Measurements from ENCODE around the gene ARID2. TPM values are rescaled to one million over a fixed set of nuclear protein-coding genes. Genes with fewer than 3 reads are reported as not detected.

ARID2 gene
- total RNA-seq, 2 experiments from 2014 or later = 30.1 to 44.9 TPM

DNA sequence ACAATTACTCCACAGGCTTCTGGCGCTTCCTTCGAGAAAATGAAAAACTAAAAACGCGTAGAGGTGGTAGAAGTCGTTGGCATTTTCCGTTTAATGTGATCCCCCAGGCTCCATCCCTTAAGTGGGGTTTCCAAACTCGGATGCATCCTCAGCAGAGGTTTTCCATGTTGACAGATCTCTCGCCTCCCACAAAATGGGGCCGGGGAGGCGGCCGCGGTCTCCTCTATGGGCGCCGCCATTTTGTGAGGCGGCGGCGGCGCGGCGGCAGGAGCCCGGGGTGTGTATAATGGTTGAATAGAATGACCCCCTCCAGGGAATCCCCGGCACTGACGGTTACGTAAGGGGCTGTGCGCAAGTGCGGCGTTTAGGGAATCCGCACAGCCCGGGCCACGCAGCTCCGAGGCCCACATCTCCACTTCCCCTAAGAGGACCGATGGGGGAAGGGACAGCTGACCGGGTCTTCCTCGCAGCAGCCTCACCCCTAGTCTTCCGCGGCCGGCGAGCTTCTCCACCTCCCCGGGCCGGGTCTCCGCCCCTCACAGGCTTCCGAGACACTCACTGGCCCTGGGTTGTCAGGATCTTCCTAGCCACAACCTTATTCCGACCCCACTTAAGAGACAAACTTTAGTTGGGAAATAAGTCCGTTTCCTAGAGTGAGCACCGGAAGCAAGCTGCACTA, 2.1 kb upstream of the ARID2 start:
- H2AFZ ChIP-seq (ENCODE audit: low read length) = peak overlapping the region; percentile 78; the same call in 1 of the 2 replicates
- DNase-seq (ENCODE audit: low spot score) = peak; percentile 98
- H3K79me2 ChIP-seq (ENCODE audit: insufficient read depth, low read depth, low read length) = peaks cover 68% of the 10 kb centered on the region
- H3K9me2 ChIP-seq (ENCODE audit: insufficient read depth, low read length) = no peaks in the 10 kb centered on the region
- peaks cover 21% of the 10 kb centered on the region for H3K36me3 ChIP-seq (ENCODE audit: insufficient read depth, low read length)
- intact Hi-C loops (cut with micrococcal nuclease; ENCODE audit: unreplicated experiment) = loop anchor here (1.0 to 10.0 kb wide), 4 partner anchors 183 to 1490 kb away; partner anchors contain the start of genes SCAF11 and SLC38A2
- peaks cover 25% of the 10 kb centered on the region for H3K4me1 ChIP-seq (ENCODE audit: insufficient read depth, low read length, poor library complexity, severe bottlenecking)
- peaks cover 25% of the 10 kb centered on the region; the same call in 1 of the 2 replicates for H4K20me1 ChIP-seq (ENCODE audit: insufficient read depth, low read length)
- CTCF ChIA-PET (ENCODE audit: unreplicated experiment) = interaction anchor here (0.7 kb wide), 1 partner anchor 15 kb away, joined by 3 read pairs; no protein-coding TSS in a partner anchor
- POLR2A ChIA-PET = interaction anchor here (1.0 to 3.0 kb wide), 8 partner anchors 19 to 512 kb away, joined by 3 to 13 read pairs (median 3); partner anchors contain the start of gene SCAF11
- H3K27ac ChIP-seq (ENCODE audit: low read depth, low read length, poor library complexity, severe bottlenecking) = peak overlapping the region; percentile 97
- no peaks in the 10 kb centered on the region for H3K9me3 ChIP-seq (ENCODE audit: low read length)
- no TSS peak for BruUV-seq (replicated peaks)
- H3K4me3 ChIP-seq (ENCODE audit: low read depth, low read length, poor library complexity, severe bottlenecking) = peak overlapping the region; percentile 98
- TF ChIP-seq, protein P1, sequence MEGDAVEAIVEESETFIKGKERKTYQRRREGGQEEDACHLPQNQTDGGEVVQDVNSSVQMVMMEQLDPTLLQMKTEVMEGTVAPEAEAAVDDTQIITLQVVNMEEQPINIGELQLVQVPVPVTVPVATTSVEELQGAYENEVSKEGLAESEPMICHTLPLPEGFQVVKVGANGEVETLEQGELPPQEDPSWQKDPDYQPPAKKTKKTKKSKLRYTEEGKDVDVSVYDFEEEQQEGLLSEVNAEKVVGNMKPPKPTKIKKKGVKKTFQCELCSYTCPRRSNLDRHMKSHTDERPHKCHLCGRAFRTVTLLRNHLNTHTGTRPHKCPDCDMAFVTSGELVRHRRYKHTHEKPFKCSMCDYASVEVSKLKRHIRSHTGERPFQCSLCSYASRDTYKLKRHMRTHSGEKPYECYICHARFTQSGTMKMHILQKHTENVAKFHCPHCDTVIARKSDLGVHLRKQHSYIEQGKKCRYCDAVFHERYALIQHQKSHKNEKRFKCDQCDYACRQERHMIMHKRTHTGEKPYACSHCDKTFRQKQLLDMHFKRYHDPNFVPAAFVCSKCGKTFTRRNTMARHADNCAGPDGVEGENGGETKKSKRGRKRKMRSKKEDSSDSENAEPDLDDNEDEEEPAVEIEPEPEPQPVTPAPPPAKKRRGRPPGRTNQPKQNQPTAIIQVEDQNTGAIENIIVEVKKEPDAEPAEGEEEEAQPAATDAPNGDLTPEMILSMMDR (conservative IDR thresholded peaks at IDR 0.05; ENCODE audit: low read length) = no peak
- TF ChIP-seq EZH2phosphoT487 (IDR thresholded peaks at IDR 0.05; ENCODE audit: borderline replicate concordance, low read depth, low read length) = no peak
- H3K4me2 ChIP-seq (ENCODE audit: low read length) = peak overlapping the region; percentile 96

DNA sequence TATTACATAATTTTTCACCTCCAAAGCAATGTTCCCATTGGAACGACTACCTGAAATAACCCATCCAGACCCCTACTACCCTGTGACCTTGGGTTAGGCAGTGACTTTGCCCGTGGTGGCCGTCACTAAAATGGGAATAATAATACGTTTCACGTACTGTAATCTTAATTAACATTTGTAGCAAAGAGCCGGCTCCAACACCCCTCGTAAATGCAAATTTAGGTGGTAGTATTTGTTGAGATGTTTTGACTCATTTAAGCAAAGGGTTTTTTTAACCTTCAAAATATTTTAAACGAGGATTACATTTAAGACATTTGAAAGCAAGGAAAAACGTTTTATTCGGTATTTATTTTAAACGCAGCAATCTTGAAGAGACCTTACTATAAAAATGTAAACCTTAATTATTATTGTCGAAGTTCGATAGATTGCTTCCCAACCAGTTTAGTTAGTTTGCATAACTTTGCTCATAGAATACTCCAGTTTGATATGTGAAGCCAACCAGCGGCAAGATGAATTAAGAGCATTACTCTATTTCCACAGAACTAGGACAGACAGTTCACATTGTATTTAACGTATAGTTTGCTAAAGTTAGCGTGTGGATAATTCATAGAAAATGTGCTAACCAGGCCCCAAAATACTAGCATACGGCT, 1.4 kb upstream of the ARID2 start:
- peak overlapping the region; percentile 96 for H3K4me2 ChIP-seq (ENCODE audit: low read length)
- H2AFZ ChIP-seq (ENCODE audit: low read length) = peak overlapping the region; percentile 74; the same call in 1 of the 2 replicates
- intact Hi-C loops (cut with micrococcal nuclease; ENCODE audit: unreplicated experiment) = loop anchor here (1.0 to 10.0 kb wide), 7 partner anchors 183 to 1489 kb away; partner anchors contain the start of genes ANO6, SCAF11, SLC38A1 and SLC38A2
- BruUV-seq (replicated peaks) = no TSS peak
- TF ChIP-seq, protein P1 (conservative IDR thresholded peaks at IDR 0.05; ENCODE audit: low read length) = no peak
- TF ChIP-seq EZH2phosphoT487 (IDR thresholded peaks at IDR 0.05; ENCODE audit: borderline replicate concordance, low read depth, low read length) = no peak
- no peaks in the 10 kb centered on the region for H3K9me2 ChIP-seq (ENCODE audit: insufficient read depth, low read length)
- H4K20me1 ChIP-seq (ENCODE audit: insufficient read depth, low read length) = peaks cover 18% of the 10 kb centered on the region; the same call in 1 of the 2 replicates
- CTCF ChIA-PET (ENCODE audit: unreplicated experiment) = no interaction called here
- peaks cover 25% of the 10 kb centered on the region for H3K4me1 ChIP-seq (ENCODE audit: insufficient read depth, low read length, poor library complexity, severe bottlenecking)
- DNase-seq (ENCODE audit: low spot score) = no peak
- H3K79me2 ChIP-seq (ENCODE audit: insufficient read depth, low read depth, low read length) = peaks cover 68% of the 10 kb centered on the region
- POLR2A ChIA-PET = interaction anchor here (1.0 to 3.0 kb wide), 8 partner anchors 15 to 510 kb away, joined by 3 to 13 read pairs (median 3); partner anchors contain the start of gene SCAF11
- H3K27ac ChIP-seq (ENCODE audit: low read depth, low read length, poor library complexity, severe bottlenecking) = peak overlapping the region; percentile 97
- H3K9me3 ChIP-seq (ENCODE audit: low read length) = no peaks in the 10 kb centered on the region
- H3K36me3 ChIP-seq (ENCODE audit: insufficient read depth, low read length) = peaks cover 15% of the 10 kb centered on the region; the same call in 1 of the 2 replicates
- H3K4me3 ChIP-seq (ENCODE audit: low read depth, low read length, poor library complexity, severe bottlenecking) = peak overlapping the region; percentile 98

Measured in OCI-LY7 (cell line).